C4-2B (cell line): ENCODE data around the gene CNTN5.

Experiments
- CTCF ChIP-seq: fragments of 450-650 bp; conservative IDR thresholded peaks from 2 replicates; pipeline ENCODE4 v1.5.1; 2017; ENCODE audit warnings: mild to moderate bottlenecking
- ZFX ChIP-seq: fragments of 450-650 bp; IDR thresholded peaks from 2 replicates; pipeline ENCODE4 v1.6.1; 2017

- TF ChIP-seq CTCF, result no peak
- no peak for TF ChIP-seq ZFX
Measured at GRCh38 chr11:99333621-99334020, 312.9 kb downstream of the CNTN5 start.
